Amniotic epithelial cell (primary cell): ENCODE results near the gene PPP3CA.
"Not testable (repeated sequence)": the region's sequence is repeated elsewhere in the genome, so short reads cannot be mapped to it uniquely, and the experiment has no call there.

Experiments used
- DNase-seq: peaks from one replicate; pipeline ENCODE4 v3.0.0-alpha.2; 2010; ENCODE audit warnings: low read depth

The PPP3CA gene

DNA sequence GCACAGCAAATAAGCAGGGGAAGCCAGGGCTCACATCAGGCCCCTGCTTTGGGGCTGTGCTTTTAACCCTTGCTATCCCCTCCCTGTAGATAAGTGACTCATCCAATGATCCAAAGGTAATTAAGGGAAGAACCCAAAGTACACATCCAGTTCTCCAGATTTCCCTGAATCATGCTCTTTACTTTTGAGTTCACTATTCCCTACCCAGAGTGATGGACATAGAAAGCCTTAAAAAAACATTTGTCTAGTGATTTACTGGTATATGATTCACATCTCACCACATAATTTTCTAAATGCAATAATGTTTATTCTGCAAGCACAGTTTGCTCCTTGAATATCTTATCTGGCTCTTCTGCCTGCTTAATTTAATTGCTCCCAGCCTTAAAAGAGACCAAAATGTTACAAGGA is 136.2 kb downstream of the PPP3CA start:
- DNase-seq, result peak; percentile 77

DNA sequence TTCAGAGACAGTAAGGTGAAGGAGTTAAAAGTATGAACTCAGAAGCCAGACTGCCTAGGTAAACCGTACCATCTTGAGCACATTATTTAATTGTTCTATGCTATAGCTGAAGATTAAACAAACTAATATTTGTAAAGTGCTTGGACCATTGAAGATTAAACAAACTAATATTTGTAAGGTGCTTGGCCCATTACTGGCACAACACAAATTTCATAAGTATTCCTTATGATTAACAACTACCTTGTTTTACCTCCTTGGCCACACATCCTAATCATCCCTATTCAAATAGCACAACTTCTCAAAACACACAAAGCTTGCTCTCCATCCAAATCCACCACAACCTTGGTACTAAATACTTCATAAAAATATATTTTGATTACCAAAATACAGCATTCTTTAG is 137.0 kb downstream of the PPP3CA start:
- no peak for DNase-seq

DNA sequence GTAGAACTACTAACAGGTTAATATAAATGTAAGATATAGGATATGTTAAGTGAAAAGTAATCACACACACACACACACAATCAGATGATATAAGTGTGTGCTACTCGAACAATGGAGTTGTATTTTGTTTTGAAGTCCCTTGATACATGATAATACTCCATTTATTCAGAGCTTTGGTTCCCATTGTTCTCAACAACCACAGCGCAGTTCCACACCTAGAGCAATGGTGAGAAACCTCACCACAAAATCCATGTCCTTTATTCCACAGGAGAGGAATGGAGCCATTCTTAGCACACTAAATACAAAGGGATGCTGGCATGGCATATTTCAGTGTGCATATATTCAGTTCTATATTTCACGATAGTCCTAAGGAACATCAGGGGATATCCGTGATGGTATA is 139.2 kb downstream of the PPP3CA start:
- DNase-seq, result no peak

DNA sequence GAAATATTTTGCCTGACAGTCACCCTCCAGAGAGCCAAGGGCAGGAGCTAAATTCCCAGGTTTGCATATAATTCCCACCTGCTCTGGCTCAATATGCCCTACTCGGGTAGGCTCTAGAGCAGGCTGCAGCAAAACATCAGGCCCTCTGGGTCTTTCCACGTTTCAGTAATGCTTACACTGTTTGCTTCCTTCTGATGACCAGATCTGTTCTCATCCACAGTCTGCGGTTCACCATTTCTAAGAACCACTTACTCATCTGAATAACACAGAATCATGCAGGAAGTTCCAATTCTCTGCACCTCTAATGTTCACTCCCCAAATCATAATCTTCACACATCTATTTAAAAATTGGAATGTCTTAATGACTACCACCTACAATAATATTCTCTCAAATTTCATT is 141.4 kb downstream of the PPP3CA start:
- DNase-seq, result peak; percentile 82

DNA sequence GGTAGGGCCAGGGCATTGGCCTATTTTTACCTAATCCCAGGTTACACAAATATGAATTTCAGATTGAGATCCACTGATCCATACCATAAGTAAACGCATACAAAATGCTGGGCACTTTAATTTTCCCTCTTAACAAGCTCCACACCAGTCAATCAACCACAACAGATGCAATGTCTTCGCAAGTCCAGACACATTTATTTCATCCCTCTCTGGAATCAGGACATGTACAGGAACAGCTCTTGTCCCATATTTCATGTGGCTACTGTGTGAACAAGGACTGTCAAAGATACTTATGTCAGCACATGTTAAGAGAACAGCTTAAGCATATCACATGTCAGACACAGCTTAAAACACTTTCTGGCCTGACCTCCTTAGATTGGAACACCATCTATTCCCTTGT is 145.9 kb downstream of the PPP3CA start:
- DNase-seq, result no peak

DNA sequence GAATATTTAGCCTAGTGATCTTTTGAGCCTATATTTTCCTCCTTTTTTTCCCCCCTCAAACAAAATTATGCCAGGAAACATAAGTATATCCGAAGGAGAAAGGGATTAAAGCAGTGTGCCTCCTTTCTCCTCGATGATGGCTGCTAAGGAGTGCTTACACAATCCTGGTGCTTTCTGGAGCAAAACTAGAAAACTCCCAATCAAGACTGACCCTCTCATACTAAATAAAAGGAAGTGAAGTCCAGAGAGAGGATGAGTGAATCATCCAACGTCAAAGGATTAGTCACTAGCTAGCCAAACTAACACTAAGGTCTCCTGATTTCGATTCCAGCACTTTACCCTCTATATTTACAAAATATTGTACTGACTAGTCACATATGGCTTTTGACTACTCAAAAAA is 146.8 kb downstream of the PPP3CA start:
- peak; percentile 90 for DNase-seq

DNA sequence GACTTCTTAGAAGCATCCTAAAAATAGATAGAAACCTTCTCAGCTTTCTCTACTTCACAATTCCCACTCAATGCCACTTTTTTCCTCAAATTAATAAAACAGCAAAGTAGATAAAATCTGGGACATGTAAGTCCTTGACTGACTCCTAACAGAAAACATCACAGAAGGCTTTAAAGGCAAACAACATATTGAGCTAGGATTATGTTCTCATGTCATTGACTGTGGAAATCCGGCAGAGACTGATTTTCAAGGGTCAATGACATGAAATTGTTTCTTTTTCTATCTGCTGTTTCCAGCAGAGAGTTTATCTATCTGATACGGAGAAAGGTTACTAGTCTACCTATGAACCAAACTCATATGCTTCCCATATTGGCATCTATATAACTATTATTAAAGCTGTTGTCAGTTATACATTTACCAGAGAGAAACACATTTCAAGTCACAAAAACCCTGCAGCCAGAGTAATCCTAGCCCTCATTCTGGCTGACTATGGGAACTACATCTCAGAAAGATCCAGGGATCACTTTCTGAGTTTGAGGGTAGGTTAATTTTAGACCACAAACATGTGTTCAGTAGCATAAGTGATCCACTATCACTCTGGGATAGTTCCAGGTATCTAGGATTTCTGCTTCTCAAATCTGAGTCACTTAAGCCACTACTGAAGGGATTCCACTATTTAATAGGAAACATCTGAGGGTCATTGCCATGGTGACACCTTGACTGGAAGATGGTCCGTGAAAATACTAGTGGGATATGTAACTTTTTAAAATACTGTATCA is 147.6 kb downstream of the PPP3CA start:
- DNase-seq, result no peak

DNA sequence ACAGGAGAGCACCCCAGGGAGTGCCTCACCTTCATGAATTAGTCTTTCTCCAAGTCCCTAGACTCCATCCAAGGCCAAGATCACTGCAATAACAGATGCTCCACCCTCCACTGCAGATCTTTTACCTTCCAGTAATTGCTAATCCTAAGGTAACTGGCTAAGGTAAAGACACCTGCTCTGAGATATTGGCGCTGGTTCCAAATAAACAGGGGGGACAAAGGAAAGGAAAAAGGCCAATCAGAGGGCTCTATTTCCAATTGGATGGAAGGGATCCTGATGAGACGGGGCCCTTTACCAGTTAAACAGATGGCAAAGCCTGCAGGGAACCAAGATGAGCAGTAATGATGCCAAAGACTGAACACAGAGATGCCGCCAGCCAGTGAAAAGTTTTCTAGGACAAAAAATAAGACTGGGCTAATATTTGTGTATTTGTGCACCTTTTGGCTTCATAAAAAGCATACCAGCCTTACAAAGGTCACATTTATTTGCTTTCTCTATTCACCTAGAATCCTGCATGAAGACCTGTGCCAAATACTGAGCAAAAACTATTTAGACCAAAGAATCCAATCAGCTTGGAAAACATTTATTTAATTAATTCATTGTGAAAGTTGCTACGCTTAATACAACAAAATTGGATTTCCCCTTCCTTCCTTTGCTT is 148.5 kb downstream of the PPP3CA start:
- no peak for DNase-seq

DNA sequence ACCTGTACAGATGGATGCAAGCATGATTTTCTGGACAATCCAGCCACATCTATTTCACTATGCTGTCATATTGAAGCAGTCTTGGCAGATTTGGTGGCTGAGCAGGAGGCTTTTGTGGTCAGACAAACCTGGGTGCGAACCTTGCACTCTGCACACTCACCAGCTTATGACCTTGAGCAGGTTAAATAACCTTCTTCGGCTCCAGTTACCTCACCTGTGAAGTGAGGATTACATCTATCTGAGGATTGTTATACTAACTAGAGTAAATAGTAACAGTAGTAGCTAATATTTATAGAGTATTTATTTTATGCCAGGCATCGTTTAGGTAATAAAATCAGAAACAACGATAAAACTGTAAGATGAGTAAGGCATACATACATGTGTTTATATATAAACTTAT is 150.0 kb downstream of the PPP3CA start:
- DNase-seq, result no peak

DNA sequence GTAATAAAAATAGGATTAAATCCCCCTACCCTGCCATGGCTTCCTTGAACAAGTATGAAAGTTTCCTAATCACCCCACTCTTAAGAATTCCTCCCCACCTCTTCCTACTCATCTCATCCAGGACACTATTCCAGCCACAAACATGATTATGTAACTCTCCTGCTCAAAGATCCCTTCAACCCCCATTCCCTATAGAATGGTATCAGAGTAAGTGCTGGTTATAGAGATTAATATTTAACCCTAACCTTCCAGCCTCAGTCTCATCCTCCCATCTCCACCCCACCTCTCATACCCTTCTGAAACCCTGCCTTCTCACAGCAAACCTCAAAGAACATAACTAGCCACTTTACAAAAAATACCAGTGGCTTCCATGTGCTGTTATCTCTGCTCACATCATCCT is 155.1 kb downstream of the PPP3CA start:
- peak; percentile 40 for DNase-seq

DNA sequence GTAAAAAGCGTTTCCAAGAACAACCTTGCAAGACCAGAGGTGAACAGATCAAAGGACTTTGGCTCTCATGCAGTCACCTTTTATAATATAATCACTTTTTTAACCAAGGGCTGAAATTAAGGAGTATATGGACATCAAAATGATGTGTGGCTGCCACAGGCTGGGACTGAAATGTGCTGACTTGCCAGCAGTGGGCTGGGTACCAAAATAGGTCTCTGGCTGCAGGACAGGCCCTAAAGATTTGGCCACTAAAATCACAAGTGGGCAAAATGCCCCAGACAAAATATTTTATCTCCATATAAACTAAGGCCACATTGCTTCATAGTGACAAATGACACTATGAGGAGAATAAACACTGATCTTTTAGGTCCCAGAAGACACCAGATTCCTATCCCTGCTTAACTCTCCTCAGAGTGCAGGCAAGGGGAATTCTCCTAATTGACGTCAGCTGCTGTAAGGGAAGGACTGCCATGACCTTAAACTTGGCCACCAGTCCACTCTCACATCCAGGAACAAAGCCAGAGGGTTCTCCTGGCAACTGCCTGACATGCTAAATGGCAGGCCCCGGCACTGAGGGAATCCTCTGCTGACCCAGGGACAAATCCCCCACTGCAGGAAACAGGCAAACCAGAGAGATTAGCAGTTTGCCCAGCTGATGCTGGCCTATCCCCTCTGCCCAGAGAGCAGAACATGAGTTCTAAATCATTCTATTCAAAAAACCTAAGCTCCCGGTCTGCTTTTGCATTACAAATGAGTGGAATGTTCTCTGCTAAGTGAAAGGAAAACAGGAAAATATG is 155.8 kb downstream of the PPP3CA start:
- peak; percentile 81 for DNase-seq

DNA sequence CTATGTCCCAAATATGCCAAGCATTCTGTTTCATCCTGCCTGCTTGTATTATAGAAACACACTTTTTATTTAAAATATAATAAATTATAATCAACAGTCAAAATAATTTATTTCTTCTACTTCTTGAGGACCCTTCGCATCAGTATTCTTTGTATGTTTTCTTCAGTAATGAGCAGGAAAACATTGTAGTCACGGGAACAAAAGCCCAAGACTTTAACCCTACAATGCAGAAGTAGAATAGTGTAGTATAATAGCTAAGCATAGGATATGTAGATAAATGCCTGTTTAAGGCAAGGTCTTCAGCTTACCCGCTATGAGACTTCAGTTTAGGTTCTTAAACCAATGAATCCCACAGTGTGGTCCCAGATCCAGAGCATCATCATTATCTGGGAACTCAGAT is 156.6 kb downstream of the PPP3CA start:
- no peak for DNase-seq

DNA sequence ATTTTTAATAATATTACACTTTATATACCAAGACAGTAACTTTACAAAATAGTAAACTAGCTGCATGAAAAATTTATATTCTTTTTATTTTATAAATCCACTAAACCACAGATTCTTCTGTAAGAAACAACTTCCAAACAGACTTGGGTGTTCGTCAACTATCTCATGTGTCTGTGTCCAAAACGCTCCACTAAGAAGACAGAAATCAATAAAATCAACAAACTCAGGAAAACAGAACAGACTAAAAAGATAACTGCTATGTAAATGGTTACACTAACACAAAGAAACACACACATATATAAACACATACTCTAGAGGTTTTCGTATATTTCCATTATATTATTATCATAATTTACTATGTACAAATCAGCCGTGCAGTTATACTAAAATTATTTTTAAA is 158.4 kb downstream of the PPP3CA start:
- no peak for DNase-seq

DNA sequence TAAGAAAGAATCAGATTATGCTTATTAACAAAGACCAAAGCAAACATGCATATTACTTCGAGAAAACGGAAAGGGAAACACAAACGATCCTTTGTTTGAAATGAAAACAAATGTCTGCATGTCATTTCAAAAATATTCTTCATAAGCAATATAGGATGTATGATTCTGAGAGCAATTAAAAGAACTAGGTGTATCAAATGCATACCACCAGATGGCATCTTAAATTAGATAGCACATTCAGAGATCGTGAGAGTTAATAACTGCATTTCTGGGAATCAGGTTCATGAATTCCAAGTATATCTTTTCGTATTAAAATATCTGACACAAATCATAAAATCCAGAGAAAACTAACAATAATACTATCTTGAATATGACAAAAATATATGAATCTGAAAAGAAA is 159.5 kb downstream of the PPP3CA start:
- DNase-seq, result no peak

DNA sequence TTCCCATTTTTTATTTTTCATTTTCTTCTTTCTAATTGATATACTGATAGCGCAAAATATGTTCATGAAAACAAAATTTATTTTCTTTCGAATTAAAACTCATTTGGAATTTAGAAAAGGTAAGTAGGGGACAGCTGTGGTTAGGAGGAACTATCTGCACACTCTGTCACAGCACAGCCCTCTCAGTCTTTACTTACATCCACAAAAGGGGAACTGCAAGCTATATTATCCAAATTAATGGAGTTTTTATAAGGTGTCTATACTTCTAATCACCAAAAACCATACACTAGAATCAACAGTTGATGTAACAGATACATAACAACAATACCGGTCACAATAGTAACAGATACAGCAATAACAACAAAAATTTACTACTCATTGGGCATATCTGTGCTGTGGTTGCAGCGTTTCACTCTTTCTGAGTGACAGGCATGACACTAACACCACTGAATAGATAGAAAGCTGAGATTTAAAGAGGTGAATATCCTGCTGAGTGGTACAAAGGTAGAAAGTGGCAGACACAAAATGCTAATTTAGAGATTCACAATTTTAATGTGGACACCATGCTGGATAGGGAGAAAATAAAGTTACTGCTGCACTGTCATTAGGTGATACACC is 160.7 kb downstream of the PPP3CA start:
- DNase-seq, result no peak

DNA sequence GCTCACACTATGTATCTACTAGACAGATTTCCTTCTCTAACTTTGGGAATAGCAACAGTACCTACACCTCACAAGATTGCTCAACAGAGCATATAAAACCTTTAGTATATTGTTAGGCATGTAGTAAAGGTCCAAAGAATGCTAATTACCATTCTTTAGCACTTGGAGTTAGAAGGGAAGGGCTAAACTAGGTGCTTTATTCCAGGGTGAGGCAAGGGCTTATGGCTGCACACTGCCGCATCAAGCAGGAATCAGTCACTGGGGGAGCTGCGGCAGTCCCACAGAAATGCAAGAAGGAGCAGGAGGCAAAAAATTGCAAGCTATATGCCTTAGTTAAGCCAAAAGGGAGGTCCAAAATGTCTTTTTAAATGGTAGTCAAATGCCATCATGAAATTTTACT is 162.7 kb downstream of the PPP3CA start:
- DNase-seq, result no peak

DNA sequence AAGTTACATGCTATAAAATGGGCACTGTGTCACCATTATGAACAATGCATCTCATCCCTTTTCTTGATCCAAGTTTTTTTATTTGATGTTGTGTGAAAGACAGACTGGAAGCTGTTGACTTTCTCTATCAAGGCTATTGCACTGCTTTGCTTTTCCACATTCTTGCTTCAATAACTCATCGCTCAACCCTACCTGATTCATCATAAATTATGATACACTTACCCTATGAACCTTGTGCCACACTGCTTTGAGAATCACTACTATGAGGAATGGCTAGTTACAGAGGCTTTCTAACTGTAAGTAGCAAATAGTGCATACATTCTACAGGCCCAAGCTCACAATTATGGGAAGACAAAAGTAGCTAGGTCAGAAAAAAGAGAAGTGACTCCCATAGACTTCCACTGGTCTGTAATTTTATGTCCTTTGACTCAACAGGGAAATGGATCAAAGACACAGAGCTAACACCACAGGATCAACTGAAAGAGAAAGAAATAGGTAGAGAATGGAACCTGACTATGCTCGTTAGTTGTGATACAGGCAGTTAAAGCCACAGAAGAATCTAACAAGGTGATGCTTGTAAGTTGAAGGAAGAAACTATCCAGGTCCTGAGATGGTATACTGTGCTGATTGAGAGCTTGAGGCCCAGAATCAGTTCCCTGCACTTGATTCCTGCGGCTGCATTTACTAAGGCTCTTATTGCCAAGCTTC is 163.5 kb downstream of the PPP3CA start:
- peak; percentile 61 for DNase-seq

DNA sequence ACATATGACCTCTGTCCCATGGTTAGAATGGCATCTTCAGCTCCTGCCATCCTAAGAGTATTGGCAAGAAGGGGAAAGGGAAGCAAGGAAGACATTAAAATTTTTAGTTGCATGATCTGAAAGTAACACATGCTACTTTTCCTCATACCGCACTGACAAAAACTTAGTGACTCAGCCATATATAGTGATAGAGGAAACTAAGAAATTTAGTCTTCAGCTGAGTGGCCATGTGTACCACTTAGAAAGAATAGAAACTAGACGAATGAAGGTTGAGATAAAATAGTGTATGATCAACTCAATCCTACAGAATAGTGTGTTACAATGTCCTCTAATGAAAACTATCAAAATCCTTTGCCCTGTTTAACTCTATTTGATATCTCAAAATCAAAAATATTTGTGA is 164.1 kb downstream of the PPP3CA start:
- no peak for DNase-seq

DNA sequence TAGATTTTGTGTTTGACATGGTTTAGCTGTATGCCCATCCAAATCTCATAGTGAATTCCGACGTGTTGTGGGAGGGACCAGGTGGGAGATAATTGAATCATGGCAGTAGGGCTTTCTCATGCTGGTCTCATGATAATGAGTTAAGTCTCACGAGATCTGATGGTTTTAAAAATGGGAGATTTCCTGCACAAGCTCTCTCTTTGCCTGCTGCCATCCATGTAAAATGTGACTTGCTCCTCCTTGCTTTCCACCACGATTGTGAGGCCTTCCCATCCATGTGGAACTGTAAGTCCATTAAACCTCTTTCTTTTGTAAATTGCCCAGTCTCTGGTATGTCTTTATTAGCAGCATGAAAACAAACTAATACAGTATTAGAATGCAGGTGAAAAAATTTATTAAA is 164.6 kb downstream of the PPP3CA start:
- not testable (repeated sequence) for DNase-seq

DNA sequence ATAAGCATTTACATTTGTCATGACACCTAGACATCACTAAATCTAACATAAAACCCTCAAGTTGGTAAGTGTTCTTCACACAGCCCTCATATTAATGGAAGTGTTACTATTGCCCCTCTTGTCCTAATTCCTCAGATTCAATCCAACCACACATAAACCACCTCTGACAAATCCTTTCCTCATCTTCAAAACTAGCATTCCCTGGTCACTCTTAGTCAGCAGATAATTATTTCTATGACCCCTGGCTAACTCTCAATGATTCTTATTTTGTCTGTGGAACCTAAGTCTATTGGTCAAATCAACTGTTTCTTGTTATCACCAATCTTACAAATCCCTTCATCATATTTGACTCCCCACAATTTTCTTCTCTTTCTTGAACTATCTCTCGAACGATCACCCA is 168.6 kb downstream of the PPP3CA start:
- DNase-seq, result peak; percentile 47

DNA sequence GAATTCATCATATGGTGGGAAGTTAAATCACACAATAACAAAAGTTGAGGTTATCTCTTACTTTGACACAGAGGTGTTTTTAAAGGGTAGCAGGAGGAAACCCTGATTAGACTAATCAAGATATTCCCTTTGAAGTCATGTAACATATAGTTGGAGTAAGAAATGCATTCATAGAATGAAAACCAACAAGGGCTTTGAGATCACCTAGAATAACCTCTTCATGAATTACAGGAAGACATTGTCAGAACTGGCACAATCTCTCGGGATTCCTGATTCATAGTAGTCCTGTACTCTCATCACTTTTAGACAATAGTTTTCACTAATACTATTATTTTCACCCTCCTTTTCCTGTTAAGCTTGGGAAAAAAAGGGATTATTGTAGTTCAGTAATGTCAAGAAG is 170.2 kb downstream of the PPP3CA start:
- no peak for DNase-seq
